ENCODE data around the gene SART3. TPM values are rescaled to one million over a fixed set of nuclear protein-coding genes. Genes with fewer than 3 reads are reported as not detected.

The SART3 gene
- total and polyA plus RNA-seq, 10 of the 15 experiments (the other 5 are each of a cell fraction or from before 2014, with no cell fraction given): 8.8 to 179 (median 54.9) TPM

DNA sequence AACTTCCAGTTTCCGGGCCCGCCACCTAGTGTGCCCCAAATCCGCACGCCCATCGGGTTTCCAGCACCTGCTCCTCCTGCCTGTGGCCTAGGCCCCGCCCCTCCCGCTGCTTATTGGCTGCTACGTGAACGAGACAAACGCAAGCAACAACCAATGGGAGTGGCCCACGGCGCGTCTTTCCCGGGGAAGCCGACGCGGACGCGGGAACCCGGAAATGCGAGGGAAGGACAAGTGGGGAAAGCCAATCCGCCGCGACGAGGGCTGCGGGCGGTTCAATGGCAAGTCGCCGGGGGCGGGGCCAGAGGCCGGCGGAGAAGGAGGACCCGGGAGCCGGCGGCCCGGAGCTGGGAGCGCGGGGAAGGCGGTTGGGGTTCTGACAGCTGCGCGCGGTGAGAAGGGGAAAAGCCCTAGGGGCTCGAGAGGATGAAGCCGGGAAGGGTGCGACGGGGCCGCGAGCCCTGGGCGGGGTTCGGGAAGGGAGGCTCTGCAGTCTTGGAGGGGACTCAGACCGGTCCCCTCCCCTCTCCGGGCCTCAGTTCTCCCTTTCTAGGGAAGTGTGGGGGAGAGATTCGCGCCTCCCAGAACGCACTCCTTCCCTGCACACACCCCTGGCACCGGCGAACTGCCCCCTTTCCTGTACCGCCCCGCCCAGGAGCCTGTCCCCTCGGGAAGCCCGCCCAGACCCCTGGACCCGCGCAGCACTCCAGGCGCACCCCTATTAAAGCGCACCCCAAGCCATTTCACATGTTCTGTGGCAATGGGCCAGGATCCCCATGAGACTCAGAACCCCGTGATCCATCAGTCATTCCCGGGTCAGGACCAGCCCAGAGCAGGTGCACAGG lies 45.8 kb downstream of the SART3 start, which contains the start of gene FICD (continued):
- TF ChIP-seq RFX5 (IDR thresholded peaks at IDR 0.05; ENCODE audit: low read depth, low read length) (peak; percentile 78), POLR2AphosphoS5 (IDR thresholded peaks at IDR 0.05; ENCODE audit: low read length) (peak; percentile 68), SUPT20H (IDR thresholded peaks at IDR 0.05; ENCODE audit: borderline replicate concordance, control insufficient read depth, low read depth, low read length) (no peak), IRF3 (IDR thresholded peaks at IDR 0.05) (peak; percentile 92), ZBED1 (IDR thresholded peaks at IDR 0.05; ENCODE audit: borderline replicate concordance) (no peak), ZBTB40 (IDR thresholded peaks at IDR 0.05; ENCODE audit: borderline replicate concordance) (peak; percentile 78; the same call in 1 of the 2 replicates), POLR2A (IDR thresholded peaks at IDR 0.05; ENCODE audit: low read depth, low read length) (peak; percentile 82), NR2C1 (IDR thresholded peaks at IDR 0.05) (no peak), HDAC6 (IDR thresholded peaks at IDR 0.05; ENCODE audit: unreplicated experiment) (no peak), NR2F1 (conservative IDR thresholded peaks at IDR 0.05) (no peak), MYC (IDR thresholded peaks at IDR 0.05; ENCODE audit: insufficient read depth, insufficient read length, insufficient replicate concordance, low read length, severe bottlenecking) (no peak), CBFB (IDR thresholded peaks at IDR 0.05; ENCODE audit: low read depth) (peak; percentile 40; the same call in 1 of the 2 replicates), MXI1 (IDR thresholded peaks at IDR 0.05; ENCODE audit: low read depth, low read length) (no peak), BRCA1 (IDR thresholded peaks at IDR 0.05; ENCODE audit: low read depth, low read length) (no peak), TBL1XR1 (IDR thresholded peaks at IDR 0.05; ENCODE audit: low read depth, low read length) (no peak), EGR1 (IDR thresholded peaks at IDR 0.05; ENCODE audit: borderline replicate concordance in 1 of 2, low read depth in 2 of 2, low read length in 2 of 2) (no peak)
- TF ChIP-seq, protein P1, sequence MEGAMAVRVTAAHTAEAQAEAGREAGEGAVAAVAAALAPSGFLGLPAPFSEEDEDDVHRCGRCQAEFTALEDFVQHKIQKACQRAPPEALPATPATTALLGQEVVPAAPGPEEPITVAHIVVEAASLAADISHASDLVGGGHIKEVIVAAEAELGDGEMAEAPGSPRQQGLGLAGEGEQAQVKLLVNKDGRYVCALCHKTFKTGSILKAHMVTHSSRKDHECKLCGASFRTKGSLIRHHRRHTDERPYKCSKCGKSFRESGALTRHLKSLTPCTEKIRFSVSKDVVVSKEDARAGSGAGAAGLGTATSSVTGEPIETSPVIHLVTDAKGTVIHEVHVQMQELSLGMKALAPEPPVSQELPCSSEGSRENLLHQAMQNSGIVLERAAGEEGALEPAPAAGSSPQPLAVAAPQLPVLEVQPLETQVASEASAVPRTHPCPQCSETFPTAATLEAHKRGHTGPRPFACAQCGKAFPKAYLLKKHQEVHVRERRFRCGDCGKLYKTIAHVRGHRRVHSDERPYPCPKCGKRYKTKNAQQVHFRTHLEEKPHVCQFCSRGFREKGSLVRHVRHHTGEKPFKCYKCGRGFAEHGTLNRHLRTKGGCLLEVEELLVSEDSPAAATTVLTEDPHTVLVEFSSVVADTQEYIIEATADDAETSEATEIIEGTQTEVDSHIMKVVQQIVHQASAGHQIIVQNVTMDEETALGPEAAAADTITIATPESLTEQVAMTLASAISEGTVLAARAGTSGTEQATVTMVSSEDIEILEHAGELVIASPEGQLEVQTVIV (IDR thresholded peaks at IDR 0.05; ENCODE audit: borderline replicate concordance, partially characterized antibody): peak; percentile 95
- TF ChIP-seq, protein P2, sequence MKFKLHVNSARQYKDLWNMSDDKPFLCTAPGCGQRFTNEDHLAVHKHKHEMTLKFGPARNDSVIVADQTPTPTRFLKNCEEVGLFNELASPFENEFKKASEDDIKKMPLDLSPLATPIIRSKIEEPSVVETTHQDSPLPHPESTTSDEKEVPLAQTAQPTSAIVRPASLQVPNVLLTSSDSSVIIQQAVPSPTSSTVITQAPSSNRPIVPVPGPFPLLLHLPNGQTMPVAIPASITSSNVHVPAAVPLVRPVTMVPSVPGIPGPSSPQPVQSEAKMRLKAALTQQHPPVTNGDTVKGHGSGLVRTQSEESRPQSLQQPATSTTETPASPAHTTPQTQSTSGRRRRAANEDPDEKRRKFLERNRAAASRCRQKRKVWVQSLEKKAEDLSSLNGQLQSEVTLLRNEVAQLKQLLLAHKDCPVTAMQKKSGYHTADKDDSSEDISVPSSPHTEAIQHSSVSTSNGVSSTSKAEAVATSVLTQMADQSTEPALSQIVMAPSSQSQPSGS (IDR thresholded peaks at IDR 0.05; ENCODE audit: low read length): no peak

Data from GM12878 (cell line).